ENCODE data around the gene SEM1.
"Not testable (repeated sequence)": the region's sequence is repeated elsewhere in the genome, so short reads cannot be mapped to it uniquely, and the experiment has no call there.

Gene SEM1

DNA sequence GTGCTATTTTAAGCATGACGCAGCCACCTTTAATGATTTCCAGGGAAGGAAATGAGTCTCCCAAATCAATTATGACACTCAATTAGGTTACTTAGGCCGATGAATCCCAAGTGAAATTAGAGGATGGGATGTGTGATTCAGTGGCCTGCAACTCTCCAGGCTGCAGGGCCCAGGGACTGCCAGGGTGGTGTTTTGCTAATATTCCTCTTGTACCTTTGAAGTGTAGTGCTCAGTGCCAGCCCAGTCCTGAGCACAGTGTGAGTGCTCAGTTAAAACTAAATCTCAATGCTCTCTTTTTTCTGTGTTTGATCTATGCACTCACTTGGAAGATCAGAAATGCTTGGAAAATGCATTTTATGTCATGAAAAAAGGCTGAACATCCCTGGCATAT is 51.6 kb downstream of the SEM1 start:
- no peak for DNase-seq

- DNase-seq: no peak
Observed at GRCh38 chr7:96657347-96658021, 52.2 kb downstream of the SEM1 start.

GRCh38 chr7:96655956-96656355 is 53.7 kb downstream of the SEM1 start:
- DNase-seq: no peak

DNA sequence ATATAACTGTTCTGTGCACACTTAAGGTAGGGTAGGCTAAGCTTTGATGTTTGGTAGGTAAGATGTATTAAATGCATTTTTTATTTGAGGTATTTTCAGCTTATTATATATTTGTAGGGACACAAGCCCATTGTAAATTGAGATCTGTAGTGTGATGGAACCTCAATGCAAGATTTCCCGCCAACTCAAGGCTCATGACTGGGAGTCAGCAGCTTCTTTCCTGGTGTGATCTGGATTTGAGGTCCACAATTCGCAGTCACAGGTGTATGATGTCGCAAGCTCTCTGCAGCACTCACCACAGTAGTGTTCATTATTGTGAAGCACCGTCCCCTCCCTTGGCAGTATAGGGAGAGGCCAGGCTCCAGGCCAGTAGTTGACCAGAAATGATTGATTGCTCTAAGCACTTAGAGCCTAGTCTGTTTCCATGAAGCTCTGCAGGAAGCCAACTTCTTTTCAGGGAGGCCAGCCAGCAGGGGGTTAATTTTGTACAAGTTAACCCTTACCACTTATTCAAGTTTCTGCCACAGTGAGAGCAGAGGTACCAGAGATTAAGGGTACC is 54.9 kb downstream of the SEM1 start:
- DNase-seq: no peak

DNA sequence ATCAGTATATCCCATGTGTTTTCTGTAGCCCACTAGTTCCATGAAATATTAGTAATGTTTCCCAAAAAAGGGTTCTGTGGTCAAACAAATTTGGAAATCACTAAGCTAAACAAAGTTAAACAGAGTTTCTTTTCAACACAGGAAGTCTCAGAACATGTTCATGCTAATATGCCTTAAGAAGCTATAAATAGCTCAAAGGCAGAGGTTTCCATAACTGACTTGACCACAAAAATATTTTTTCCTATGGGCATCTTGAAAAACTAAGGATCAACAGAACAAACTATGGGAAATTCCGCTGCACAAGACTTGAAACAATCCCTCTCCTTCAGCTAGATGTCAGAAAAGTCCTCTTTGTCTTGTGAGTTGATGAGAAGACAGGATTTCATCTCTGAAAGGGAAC is 59.7 kb downstream of the SEM1 start:
- no peak for DNase-seq

- DNase-seq: no peak
Observed at GRCh38 chr7:96648784-96649183, 60.9 kb downstream of the SEM1 start.

- DNase-seq: no peak
Observed at GRCh38 chr7:96647733-96648132, 61.9 kb downstream of the SEM1 start.

GRCh38 chr7:96645084-96645483 is 64.6 kb downstream of the SEM1 start:
- DNase-seq: no peak

DNA sequence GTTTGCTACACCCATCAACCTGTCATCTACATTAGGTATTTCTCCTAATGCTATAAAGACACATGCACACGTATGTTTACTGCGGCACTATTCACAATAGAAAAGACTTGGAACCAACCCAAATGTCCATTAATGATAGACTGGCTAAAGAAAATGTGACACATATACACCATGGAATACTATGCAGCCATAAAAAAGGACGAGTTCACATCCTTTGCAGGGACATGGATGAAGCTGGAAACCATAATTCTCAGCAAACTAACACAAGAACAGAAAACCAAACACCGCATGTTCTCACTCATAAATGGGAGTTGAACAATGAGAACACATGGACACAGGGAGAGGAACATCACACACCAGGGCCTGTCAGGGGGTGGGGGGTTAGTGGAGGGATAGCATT is 66.2 kb downstream of the SEM1 start:
- DNase-seq: not testable (repeated sequence)

- DNase-seq: no peak
Observed at GRCh38 chr7:96640054-96640453, 69.6 kb downstream of the SEM1 start.
